A204.1 (cell line): ENCODE results near the gene KCNK18.
"Not testable (repeated sequence)": the region's sequence is repeated elsewhere in the genome, so short reads cannot be mapped to it uniquely, and the experiment has no call there.

Source experiments
- FAIRE-seq: peaks from 2 replicates; lab custom pipeline; 2012; peaks lifted over from hg19 to GRCh38; lab: Jason Lieb, UNC

Gene KCNK18

DNA sequence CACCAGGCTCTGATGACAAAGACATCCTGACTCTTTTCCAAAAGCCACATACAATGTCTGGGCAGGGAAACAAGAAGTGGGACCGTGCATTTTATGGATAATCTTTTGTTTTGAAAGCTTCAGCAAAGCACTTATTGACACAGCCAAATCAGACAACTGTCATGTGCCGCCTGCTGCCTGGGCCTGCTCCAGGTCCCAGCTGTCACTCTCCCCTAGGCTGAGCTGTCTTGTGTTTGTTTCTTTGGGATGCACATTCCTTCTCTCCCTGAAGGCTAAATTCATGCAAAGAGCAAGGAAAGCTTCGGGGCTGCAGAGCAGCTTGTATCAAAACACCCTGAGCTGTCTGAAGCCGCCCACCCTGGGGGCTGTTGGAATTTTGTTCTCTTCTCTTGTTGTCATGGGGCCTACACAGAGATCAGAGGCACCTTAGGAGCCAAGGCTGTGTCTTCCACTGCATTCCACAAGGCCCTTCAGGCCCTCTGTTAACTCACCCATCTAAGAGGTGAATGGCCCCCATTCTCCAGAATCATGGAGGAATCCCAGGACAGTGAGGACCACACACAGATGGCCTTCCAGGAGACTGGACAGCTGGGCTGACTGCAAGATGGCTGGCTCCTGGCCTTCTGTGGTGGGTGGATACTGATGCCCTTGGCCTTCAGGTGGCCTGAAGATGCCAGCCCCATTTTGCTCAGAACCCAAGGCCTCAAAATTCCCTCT, 25.8 kb downstream of the KCNK18 start:
- no peak for FAIRE-seq

DNA sequence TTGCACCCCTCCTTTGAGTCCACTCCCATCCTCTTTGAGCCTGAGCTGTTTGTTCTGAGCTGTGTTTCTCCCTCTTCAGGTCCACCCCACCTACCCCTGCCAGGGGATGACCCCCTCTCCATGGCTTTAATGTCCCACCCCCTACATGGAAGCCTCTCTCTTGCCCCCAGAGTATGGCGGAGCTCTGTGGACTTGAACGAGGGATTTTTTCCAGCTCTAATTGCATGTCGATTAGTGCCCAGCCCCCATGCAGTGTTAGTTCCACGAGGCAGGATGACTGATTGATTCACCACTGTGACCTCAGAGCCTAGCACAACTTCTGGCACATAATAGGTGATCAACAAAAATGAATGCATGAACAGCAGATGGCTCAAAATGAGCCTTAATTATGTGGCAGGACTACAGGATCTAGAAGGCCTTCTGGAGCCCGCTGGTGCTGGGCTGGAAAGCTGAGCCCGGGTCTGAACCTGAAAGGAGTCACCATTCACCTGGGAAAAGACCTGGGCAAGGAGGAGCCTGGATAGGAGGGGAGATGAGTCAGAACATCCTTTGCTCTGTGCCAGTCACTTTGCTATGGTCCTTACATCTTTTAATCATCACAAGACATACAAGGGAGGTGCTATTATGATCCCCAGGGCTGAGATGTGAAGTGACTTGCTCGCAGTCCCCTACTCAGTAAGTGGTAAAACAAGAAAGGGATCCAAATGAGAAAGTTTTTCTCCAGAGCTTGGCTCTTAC, 26.6 kb downstream of the KCNK18 start:
- no peak for FAIRE-seq

GRCh38 chr10:117224881-117225280, 27.6 kb downstream of the KCNK18 start:
- FAIRE-seq: no peak

- FAIRE-seq: no peak
Observed at GRCh38 chr10:117226813-117227451, 29.6 kb downstream of the KCNK18 start.

GRCh38 chr10:117228210-117228609, 30.9 kb downstream of the KCNK18 start:
- FAIRE-seq: no peak

DNA sequence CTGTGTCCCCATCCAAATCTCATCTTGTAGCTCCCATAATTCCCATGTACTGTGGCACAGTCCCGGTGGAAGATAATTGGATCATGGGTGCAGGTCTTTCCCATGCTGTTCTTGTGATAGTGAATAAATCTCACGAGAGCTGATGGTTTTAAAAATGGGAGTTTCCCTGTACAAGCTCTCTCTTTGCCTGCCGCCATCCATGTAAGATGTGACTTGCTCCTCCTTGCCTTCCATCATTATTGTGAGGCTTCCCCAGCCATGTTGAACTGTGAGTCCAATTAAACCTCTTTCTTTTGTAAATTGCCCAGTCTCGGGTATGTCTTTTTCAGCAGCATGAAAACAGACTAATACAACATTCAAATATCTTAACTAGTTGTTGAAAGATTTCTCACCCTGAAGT, 32.8 kb downstream of the KCNK18 start:
- FAIRE-seq: not testable (repeated sequence)

GRCh38 chr10:117237401-117237991, 40.2 kb downstream of the KCNK18 start:
- no peak for FAIRE-seq

- FAIRE-seq: no peak
Observed at GRCh38 chr10:117239051-117239450, 41.8 kb downstream of the KCNK18 start.

GRCh38 chr10:117239721-117240620, 42.7 kb downstream of the KCNK18 start:
- FAIRE-seq: no peak

DNA sequence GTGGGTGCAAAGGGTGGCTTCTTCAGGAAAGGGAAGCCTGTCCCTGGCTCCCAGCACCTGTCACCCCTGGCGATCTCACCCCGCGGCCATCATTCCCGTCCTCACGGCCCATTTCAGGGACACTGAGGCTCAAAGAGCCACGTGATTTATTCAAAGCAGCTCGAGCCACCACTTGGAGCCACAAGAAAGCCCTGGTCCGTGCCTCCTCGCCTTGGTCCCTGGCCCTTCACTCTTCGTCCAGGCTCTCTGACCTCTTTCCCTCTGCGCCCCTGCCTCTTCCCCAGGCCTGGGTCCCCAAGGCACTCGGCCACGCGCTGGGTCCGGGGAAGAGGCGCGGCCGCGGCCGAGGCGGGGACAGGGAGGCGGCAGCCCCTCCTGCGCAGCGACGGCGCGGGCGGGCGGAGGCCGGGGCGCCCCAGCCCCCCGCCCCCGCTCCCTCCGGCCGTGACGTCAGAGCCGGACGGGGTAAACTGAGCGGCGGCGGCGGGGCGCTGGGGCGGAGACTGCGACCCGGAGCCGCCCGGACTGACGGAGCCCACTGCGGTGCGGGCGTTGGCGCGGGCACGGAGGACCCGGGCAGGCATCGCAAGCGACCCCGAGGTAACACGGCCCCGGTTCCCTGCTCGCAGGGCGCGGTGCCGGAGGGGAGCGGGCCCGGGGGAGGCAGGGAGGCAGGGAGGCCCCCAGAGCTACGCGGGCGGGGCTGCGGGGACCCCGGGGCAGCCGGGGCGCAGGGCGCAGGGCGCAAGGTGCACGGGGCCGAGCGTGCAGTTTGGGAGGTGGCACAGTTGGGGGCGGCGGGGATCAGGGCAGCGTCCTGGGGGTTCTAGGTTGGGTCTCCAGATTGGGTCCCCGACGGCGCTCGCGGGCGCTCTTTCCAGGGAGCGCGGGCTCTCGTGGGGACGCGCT, 43.6 kb downstream of the KCNK18 start, which contains the start of gene SLC18A2:
SLC18A2 (plus strand) TSS at position 494 of the 909 bp plus-strand sequence. CDS start 580 bp downstream, outside the sequence.
- no peak for FAIRE-seq

- no peak for FAIRE-seq
Observed at GRCh38 chr10:117241541-117242462, 44.5 kb downstream of the KCNK18 start.

DNA sequence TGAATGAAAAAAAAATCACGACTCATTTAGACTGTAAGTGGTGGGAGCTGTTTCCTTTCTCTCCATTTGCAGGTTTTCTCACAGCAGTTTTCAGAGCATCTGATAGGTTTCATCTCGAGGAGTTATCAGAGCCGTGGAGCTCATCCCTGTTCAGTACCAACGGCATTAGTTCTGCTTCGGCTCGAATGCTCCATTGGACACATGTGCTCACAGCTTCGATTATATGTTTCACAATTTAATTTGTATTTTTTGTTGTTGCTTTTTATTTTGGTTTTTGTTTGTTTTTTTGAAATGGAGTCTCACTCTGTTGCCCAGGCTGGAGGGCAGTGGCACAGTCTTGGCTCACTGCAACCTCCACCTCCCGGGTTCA, 45.2 kb downstream of the KCNK18 start:
- no peak for FAIRE-seq

GRCh38 chr10:117246997-117247671, 49.8 kb downstream of the KCNK18 start:
- FAIRE-seq: no peak

DNA sequence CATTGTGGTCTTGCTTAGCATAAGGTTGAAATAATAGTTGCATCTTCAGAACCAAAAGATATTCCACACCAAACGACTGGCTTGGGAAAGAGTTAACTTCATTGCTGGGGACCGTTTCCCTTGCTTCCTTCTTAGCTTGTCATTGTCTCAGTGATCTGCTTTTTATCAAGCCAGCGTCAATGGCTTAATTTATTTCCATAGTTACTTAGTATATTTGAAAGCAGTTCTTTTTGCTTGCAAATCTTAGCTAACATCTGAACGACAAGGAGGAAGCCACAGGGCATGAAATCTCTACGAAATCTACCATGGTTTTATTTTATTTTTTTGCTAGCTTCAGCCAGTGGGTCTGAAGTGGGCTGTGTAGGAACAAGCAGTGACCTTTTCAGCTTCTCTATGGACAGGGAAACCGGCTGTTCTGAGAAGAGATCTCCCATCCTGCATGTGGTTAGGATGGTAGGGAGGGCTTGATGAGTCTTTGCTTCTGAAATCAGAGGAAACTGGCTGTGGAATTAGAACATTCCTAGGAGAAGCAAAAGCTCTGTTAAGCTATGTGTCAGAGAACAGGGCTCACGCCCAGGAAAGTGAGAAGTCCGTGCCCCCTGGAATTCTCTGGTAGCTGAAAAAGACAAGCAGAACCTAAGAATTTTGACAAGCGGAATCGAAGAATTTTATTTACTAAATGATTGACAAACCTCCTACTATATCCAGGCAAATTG, 51.6 kb downstream of the KCNK18 start:
- no peak for FAIRE-seq

GRCh38 chr10:117249493-117250093, 52.3 kb downstream of the KCNK18 start:
- FAIRE-seq: no peak

- no peak for FAIRE-seq
Observed at GRCh38 chr10:117250411-117250810, 53.1 kb downstream of the KCNK18 start.

- FAIRE-seq: no peak
Observed at GRCh38 chr10:117253908-117254307, 56.6 kb downstream of the KCNK18 start.

- no peak for FAIRE-seq
Observed at GRCh38 chr10:117254338-117254737, 57.0 kb downstream of the KCNK18 start.
